ENCODE data around the gene ADCY5.

GRCh38 chr3:123446610-123447109, 2.2 kb downstream of the ADCY5 start:
- TF ChIP-seq CTCF (IDR thresholded peaks at IDR 0.05 in 8 of 11, conservative IDR thresholded peaks at IDR 0.05 in 3 of 11) (no peak), POLR2A (IDR thresholded peaks at IDR 0.05) (no peak), POLR2AphosphoS5 (IDR thresholded peaks at IDR 0.05) (no peak)

Measured in spleen (tissue), 7 donors.